Right cardiac atrium (tissue), 5 donors: Measurements from ENCODE around the gene SH3RF1. TPM values are rescaled to one million over a fixed set of nuclear protein-coding genes. Genes with fewer than 3 reads are reported as not detected.
A peak's percentile ranks its signal among the peaks of the same experiment; 100 is the strongest.

Experiments used
- ATAC-seq, 2 donors: fragments of 200-7000 bp; cut with Tn5 transposase; one replicate each; pipeline versions ENCODE4 v1.8.0 to v1.9.1; 2020; ENCODE audit warnings: moderate library complexity in 2 of 2, mild to moderate bottlenecking in 1 of 2
- DNase-seq, 3 donors: peaks; one replicate each; pipeline ENCODE4 v3.0.0-alpha.2; 2020
- H3K27ac ChIP-seq: one replicate; pipeline ENCODE4 v1.5.1; 2013; ENCODE audit warnings: mild to moderate bottlenecking, low read length, control low read depth, moderate library complexity
- H3K27me3 ChIP-seq: one replicate; pipeline ENCODE4 v1.6.1; 2013; ENCODE audit not compliant: control insufficient read depth, insufficient read depth
- H3K4me1 ChIP-seq: one replicate; pipeline ENCODE4 v1.6.1; 2013; ENCODE audit warnings: low read length; ENCODE audit not compliant: control insufficient read depth, insufficient read depth
- H3K4me3 ChIP-seq: one replicate; pipeline ENCODE4 v1.5.1; 2013; ENCODE audit warnings: low read length, control low read depth
- H3K9me3 ChIP-seq: one replicate; pipeline ENCODE4 v1.6.1; 2013; ENCODE audit warnings: low read length; ENCODE audit not compliant: control insufficient read depth
- WGBS: extraction: QIAGEN DNeasy Blood & Tissue Kit; methylation state at CpG from one replicate; pipeline ENCODE4 v1.1.7; 2013; 5-methylcytosine and 5-hydroxymethylcytosine counted together
- intact Hi-C, 4 donors: fragments of 100-400 bp; cut with DNase I; formaldehyde crosslinking; loops; one replicate each; pipeline versions ENCODE4 v1.11.0 to v1.14.0; 2022 to 2023
- polyA plus RNA-seq: library from polyadenylated mRNA; stranded (reverse); fragments of 200-250 nt; gene quantifications from one replicate; pipeline ENCODE4 v1.2.3, GENCODE V29; 2013
- total RNA-seq, 4 donors: library from RNA; stranded (reverse); fragmentation: NEBNext Ultra II Directional; extraction: Animal tissue kit (Norgen Biotek cat#: 25700); gene quantifications; one replicate each; pipeline ENCODE4 v1.2.1, GENCODE V29; 2021
- donor health status: healthy with polysubstance abuse.
- donor health status: DM: no; HTN: yes; CAD: no.
- donor health status: DM: no; HTN: no; CAD: no.
- donor health status: DM: no; HTN: yes; CAD: no; lungs with severe emphysema.
- donor health status: DM: yes; HTN: yes; CAD: no.

SH3RF1 gene
- total and polyA plus RNA-seq, 5 donors, result 2.4 to 16.7 (median 7.9) TPM

DNA sequence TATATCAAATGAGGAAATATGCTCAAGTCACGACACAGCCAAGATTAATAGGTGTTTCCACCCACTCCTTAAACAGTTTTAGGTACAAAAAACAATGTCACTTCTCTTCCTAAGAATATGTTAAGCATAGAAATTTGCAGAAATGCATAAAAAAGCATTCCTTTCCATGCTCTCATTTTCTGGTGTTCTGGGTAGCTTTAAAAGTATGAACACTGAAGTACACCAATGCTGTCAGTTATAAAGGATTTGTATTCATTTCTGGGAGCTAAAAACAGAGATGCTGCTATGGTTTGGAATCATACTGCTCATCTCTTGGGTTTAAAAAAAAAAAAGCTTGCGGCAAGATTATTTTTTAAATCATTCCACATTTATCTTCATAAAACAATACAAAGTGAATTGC lies 20.8 kb downstream of the SH3RF1 start:
- 64% methylated on average over 2 of the region's 2 CpGs for WGBS
- H3K4me1 ChIP-seq, result peaks cover 10% of the 10 kb centered on the region

DNA sequence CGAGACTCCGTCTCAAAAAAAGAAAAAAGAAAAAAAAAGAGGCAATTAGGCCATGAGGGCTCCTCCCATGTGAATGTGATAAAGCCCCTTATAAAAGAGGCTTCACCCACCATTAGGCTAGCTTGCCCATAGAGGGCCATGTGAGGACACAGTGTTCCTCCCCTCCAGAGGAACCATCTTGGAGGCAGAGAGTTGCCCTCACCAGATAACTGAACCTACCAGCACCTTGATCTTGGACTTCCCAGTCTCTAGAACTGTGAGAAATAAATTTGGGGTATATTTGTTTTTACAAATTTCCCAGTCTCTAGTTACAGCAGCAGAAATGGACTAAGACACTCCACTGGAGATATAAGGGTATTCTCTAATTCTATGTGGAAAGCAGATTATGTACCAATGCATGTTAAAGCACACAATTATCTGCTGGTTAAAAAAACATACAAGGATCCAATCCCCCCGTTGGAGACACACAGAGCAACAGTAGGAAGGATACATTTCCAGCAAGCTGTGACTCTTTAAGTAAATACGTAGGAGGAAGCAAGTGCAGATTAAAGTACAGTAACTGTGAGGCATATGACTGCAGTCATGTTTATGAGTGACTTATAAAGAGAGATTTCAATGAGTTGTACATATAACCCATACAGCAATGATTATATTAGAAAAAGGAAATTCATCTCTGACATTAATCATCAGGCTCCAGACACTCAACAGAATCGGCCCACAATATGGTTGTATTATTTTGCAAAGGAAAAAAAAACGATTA lies 21.4 kb downstream of the SH3RF1 start:
- Histone ChIP-seq H3K4me1 (peaks cover 7% of the 10 kb centered on the region), H3K27me3 (no peaks in the 10 kb centered on the region), H3K27ac (no peak overlapping the region), H3K9me3 (no peaks in the 10 kb centered on the region), H3K4me3 (no peak overlapping the region)
- 59% methylated on average over 6 of the region's 6 CpGs for WGBS
- ATAC-seq (peak; percentile 20 to 42), DNase-seq (no peak)
- intact Hi-C loops, result no loop called here

More for the DNA sequence above, 20.8 kb downstream of the SH3RF1 start:
- ATAC-seq (no peak), DNase-seq (no peak)
- Histone ChIP-seq H3K9me3 (no peaks in the 10 kb centered on the region), H3K4me3 (no peak overlapping the region), H3K27ac (no peak overlapping the region), H3K27me3 (no peaks in the 10 kb centered on the region)
- intact Hi-C loops, result no loop called here

DNA sequence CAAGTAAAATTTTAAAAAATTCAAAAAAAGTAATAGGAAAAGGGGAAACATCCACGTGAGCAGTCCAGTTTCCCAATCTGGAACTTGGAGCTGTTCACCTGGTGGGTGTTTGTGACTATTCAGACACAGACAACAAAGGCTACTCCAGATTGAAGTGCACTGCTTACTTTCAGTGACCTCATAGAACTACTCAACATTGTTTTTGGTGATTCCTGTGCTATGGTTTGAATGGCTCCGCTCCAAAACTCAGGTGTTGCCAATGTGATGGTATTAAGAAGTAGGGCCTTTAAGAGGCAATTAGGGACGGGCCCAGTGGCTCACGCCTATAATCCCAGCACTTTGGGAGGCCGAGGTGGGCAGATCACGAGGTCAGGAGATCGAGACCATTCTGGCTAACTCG lies 22.1 kb downstream of the SH3RF1 start:
- WGBS, result 96% methylated on average over 8 of the region's 8 CpGs
- no peak for DNase-seq
- intact Hi-C loops, result no loop called here
- Histone ChIP-seq H3K4me3 (no peak overlapping the region), H3K9me3 (no peaks in the 10 kb centered on the region), H3K27ac (no peak overlapping the region), H3K4me1 (peaks cover 7% of the 10 kb centered on the region), H3K27me3 (no peaks in the 10 kb centered on the region)
- ATAC-seq, result no peak

DNA sequence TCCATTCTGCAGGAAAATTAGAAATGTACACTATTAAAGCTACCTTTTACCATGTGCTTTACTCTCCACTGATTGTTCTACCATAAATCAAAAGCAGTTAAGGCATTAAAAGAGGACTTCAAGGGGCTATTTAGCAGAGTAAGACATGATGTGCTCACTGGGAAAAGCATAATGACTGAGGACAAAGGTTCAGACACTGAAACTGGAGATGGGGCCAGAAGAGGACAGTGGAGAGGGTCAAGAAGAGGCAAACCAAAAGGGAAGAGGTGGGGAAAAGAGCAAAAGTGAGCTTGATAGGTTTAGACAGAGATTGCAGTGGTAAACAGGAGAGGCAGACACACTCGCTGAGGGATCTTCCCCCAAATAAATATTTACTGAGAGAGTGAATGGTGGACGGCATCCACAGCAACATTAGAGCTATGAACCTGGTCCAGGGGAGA lies 23.8 kb downstream of the SH3RF1 start:
- DNase-seq (no peak), ATAC-seq (no peak)
- 93% methylated on average over 2 of the region's 2 CpGs for WGBS
- Histone ChIP-seq H3K27ac (no peak overlapping the region), H3K4me1 (peaks cover 6% of the 10 kb centered on the region), H3K27me3 (no peaks in the 10 kb centered on the region), H3K9me3 (no peaks in the 10 kb centered on the region), H3K4me3 (no peak overlapping the region)
- intact Hi-C loops, result no loop called here

DNA sequence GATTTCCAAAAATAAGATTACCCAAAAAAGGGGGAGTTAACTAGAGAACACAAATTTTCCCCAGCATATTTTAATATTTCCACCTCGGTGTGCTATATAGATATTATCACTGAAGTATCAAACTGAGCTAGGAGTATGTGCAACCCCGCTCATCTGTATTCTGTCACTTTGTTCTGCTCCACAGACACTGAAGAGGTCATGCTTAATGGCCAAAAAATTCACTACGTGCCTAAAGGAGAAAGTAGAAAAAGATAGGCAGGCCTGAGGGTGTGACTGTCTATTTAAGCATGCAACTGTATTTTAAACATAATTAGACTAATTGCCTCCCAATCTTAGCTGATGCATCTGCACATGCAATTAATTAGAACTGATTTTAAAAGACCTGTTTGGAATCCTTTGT lies 24.5 kb downstream of the SH3RF1 start:
- no peak overlapping the region for H3K4me3 ChIP-seq
- WGBS, result 68% methylated on average over 3 of the region's 3 CpGs
- intact Hi-C loops, result no loop called here
- H3K4me1 ChIP-seq, result peaks cover 6% of the 10 kb centered on the region
- H3K27me3 ChIP-seq, result no peaks in the 10 kb centered on the region
- H3K9me3 ChIP-seq, result no peaks in the 10 kb centered on the region
- no peak overlapping the region for H3K27ac ChIP-seq
- DNase-seq (no peak), ATAC-seq (no peak)

DNA sequence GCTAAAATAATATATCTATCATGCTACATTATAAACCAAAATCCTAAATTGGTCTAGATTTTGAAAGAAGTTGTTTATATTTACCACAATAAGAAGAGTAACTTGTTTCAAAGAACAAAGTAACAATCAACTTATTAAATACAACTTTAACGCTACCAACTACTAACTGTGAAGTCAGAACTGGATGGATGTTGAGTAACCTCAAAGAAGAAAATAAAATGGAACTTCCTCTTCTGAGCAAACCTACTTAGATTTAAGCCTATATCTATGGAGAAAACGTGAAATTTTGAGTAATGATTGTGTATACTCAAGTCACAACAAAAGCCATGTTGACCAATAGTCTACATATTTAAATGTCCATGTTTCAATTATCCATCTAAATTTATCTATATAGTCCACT lies 25.7 kb downstream of the SH3RF1 start:
- H3K27me3 ChIP-seq, result no peaks in the 10 kb centered on the region
- peaks cover 2% of the 10 kb centered on the region for H3K4me1 ChIP-seq
- intact Hi-C loops, result no loop called here
- ATAC-seq, result no peak
- no peak overlapping the region for H3K4me3 ChIP-seq
- no peak overlapping the region for H3K27ac ChIP-seq
- WGBS, result 90% methylated on average over 2 of the region's 2 CpGs
- DNase-seq, result no peak
- H3K9me3 ChIP-seq, result no peaks in the 10 kb centered on the region

DNA sequence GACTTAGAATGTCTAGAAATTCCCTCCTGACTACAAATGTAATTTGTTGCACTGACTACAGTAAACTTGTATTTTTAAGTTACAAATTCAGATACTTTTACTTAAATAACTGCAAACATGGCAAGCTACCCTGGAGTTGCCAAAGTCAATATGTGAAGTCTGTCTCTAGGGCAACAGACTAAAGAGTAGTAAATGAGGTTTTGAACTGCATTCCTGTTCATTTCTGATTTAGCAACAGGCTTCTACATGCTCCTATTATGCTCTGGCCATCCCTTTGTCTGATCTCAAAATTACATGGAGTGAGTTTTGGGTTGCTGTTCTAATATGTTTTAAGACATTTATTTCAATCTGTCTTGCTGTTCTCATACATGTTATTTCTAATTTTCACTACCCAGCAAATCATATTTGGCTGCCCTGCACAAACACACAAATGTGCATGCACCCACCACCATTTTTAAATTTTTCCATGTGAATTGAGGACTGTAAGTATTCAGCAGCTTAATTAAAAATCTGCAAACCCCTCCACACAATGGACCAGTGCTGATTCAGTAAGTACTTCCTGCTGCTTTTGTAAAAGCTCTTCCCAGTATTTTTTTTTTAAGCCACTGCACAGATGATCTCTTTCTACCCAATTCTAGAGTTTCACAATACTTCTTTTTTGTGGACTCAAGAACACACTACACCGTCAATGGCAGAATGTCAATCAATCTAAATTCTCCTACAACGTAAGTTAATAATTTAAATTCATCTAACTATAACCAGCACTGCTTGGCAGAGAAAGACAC lies 26.7 kb downstream of the SH3RF1 start:
- intact Hi-C loops, result no loop called here
- no peaks in the 10 kb centered on the region for H3K9me3 ChIP-seq
- no peak overlapping the region for H3K4me3 ChIP-seq
- H3K27me3 ChIP-seq, result no peaks in the 10 kb centered on the region
- peaks cover 2% of the 10 kb centered on the region for H3K4me1 ChIP-seq
- no peak for DNase-seq
- WGBS, result 61% methylated on average over 2 of the region's 2 CpGs
- peak in 1 of 2 donors; percentile 66 for ATAC-seq
- H3K27ac ChIP-seq, result no peak overlapping the region

DNA sequence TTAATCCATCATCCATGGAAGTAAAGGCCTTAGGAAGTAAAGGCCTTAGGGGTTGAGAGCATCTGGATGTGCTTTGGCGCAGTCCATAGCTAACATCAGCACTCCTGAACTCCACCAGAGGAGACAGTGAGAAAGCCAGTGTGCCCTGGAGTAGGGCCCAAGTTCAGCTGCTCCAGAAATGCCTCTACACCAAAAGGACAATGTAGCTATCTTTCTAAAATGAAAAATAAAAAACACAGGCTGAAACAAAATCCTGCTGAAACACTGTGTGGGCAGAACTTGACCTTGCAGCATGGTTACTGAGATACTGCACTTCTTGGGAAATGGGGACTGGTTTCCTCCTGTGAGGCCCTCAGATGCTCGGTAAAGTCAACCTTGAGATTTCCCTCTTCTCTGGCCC lies 29.3 kb downstream of the SH3RF1 start:
- H3K4me1 ChIP-seq, result peaks cover 2% of the 10 kb centered on the region

DNA sequence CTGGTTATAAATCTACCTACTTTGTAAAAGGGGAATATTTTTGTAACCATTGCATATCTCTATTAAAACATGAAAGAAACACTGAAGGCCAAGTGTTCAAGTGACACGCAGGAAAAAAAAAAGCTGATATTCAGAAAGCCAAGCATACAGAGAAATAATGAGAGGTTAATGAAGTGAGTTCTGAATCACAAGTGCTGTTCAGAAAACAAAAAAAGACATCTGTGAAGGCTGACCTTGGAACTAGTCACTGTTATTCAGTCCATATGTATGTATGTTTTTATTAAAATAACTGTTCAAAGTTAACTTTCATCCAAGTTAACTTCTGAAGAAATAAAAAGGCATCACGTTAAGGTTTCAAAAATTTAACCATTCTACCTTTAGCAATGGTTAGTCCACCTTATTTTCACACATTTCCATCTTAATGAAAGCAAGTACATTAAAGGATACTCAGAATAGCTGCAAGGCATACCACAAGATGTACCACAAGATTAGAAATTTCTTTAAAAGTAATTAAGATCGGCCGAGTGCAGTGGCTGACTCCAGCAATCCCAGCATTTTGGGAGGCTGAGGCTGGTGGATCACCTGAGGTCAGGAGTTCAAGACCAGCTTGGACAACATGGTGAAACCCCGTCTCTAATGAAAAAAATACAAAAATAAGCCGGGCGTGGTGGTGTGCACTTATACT lies 31.4 kb downstream of the SH3RF1 start:
- H3K4me3 ChIP-seq, result no peak overlapping the region
- no peak for ATAC-seq
- H3K27ac ChIP-seq, result no peak overlapping the region
- intact Hi-C loops, result no loop called here
- 78% methylated on average over 7 of the region's 7 CpGs for WGBS
- no peaks in the 10 kb centered on the region for H3K9me3 ChIP-seq
- H3K4me1 ChIP-seq, result peaks cover 8% of the 10 kb centered on the region
- H3K27me3 ChIP-seq, result no peaks in the 10 kb centered on the region
- DNase-seq, result no peak

More for the DNA sequence above, 29.3 kb downstream of the SH3RF1 start:
- ATAC-seq (peak in 1 of 2 donors; percentile 30), DNase-seq (no peak)
- intact Hi-C loops, result no loop called here
- Histone ChIP-seq H3K9me3 (no peaks in the 10 kb centered on the region), H3K27ac (no peak overlapping the region), H3K27me3 (no peaks in the 10 kb centered on the region), H3K4me3 (no peak overlapping the region)
- 66% methylated on average over 2 of the region's 2 CpGs for WGBS

DNA sequence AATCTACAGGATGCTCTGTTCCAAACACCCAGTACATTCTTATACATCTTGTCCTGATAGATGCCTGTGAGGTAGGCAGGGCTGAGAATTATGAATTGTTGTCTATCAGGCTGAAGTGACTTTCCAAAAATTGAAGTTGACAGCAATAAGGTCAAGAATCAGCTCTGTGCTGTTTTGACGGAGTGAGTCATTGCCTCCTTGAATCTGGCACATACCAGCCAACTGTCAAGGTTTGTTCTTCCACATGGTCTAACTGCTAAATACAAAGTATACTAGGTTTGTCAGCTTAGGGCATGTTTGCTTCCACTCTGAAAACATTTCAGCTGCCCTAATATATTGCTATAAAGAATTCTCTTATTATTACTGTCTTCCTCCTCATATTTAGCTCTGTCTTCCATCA lies 32.3 kb downstream of the SH3RF1 start:
- peak overlapping the region; percentile 15 for H3K27ac ChIP-seq
- no peaks in the 10 kb centered on the region for H3K9me3 ChIP-seq
- peaks cover 8% of the 10 kb centered on the region for H3K4me1 ChIP-seq
- intact Hi-C loops, result no loop called here
- H3K27me3 ChIP-seq, result no peaks in the 10 kb centered on the region
- no peak overlapping the region for H3K4me3 ChIP-seq
- WGBS, result 49% methylated on average over 1 of the region's 1 CpG
- no peak for DNase-seq
- peak; percentile 53 to 85 for ATAC-seq
